GM23248 (cell line): Measurements from ENCODE around the gene KL.

Experiments
- EZH2 ChIP-seq: fragments of 200-600 bp; sonication (generic); IDR thresholded peaks from 2 replicates; pipeline ENCODE4 v1.6.1; 2018; ENCODE audit warnings: antibody characterized with exemption, mild to moderate bottlenecking; ENCODE audit not compliant: insufficient read depth, poor library complexity, severe bottlenecking
- EZH2phosphoT487 ChIP-seq: fragments of 200-600 bp; sonication (generic); IDR thresholded peaks from 2 replicates; pipeline ENCODE4 v1.6.1; 2018; ENCODE audit warnings: antibody characterized with exemption, moderate library complexity, mild to moderate bottlenecking, low read depth; ENCODE audit not compliant: insufficient read depth

GRCh38 chr13:33110713-33111413, 94.6 kb downstream of the KL start:
- TF ChIP-seq EZH2 (no peak), EZH2phosphoT487 (no peak)
